Measurements from ENCODE around the gene TUBB2A.
"Not testable (repeated sequence)": the region's sequence is repeated elsewhere in the genome, so short reads cannot be mapped to it uniquely, and the experiment has no call there.

The TUBB2A gene

DNA sequence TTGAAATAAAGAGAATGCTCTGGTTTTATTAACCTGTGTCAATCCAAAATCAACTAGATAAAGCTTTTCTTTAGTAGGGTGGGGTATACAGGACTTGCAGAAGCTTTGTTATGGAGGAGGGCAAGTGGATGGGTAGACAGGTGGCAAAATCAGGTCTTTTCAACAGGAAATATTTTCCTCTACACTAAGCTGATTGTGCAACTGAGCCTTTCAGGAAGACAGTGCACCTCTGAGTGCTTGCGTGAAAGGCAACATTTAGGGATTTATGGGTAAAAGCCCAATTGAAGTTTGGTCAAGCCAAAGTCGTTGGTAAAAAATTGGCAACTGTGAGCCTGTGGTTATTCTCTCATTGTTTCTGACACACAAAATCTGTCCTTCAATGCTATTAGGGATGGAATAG is 23.8 kb upstream of the TUBB2A start:
- in situ Hi-C loops (cut with HindIII; ENCODE audit: low sequenced_read_pairs) = no loop called here
- DNase-seq (ENCODE audit: low read depth, low spot score) = no peak
- TF ChIP-seq, protein P1, sequence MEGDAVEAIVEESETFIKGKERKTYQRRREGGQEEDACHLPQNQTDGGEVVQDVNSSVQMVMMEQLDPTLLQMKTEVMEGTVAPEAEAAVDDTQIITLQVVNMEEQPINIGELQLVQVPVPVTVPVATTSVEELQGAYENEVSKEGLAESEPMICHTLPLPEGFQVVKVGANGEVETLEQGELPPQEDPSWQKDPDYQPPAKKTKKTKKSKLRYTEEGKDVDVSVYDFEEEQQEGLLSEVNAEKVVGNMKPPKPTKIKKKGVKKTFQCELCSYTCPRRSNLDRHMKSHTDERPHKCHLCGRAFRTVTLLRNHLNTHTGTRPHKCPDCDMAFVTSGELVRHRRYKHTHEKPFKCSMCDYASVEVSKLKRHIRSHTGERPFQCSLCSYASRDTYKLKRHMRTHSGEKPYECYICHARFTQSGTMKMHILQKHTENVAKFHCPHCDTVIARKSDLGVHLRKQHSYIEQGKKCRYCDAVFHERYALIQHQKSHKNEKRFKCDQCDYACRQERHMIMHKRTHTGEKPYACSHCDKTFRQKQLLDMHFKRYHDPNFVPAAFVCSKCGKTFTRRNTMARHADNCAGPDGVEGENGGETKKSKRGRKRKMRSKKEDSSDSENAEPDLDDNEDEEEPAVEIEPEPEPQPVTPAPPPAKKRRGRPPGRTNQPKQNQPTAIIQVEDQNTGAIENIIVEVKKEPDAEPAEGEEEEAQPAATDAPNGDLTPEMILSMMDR (IDR thresholded peaks at IDR 0.05; ENCODE audit: low read depth, low read length) = no peak
- H3K4me3 ChIP-seq (ENCODE audit: low read depth, low read length) = no peak overlapping the region

DNA sequence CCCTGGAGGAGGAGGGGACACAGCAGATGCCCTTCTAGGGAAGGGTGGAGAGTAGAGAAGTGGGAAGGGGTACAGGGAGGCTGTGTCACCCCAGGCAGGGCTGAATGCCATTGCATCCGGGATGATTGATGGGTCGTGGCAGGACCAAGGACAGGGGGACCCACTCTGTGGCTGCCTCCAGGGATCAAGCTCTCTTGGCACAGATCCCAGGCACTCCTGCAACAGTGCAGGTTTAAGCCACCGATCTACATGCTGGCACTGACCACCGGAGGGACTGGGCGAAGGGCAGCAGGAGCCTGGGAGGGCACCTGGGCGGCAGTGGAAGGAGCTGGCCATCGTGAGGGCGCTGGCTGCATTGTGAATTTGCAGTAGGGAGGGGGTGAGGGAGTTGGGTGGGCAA is 22.6 kb upstream of the TUBB2A start:
- in situ Hi-C loops (cut with HindIII; ENCODE audit: low sequenced_read_pairs); DNase-seq (ENCODE audit: low read depth, low spot score): not testable (repeated sequence)
- H3K4me3 ChIP-seq (ENCODE audit: low read depth, low read length) = peak overlapping the region; percentile 37

DNA sequence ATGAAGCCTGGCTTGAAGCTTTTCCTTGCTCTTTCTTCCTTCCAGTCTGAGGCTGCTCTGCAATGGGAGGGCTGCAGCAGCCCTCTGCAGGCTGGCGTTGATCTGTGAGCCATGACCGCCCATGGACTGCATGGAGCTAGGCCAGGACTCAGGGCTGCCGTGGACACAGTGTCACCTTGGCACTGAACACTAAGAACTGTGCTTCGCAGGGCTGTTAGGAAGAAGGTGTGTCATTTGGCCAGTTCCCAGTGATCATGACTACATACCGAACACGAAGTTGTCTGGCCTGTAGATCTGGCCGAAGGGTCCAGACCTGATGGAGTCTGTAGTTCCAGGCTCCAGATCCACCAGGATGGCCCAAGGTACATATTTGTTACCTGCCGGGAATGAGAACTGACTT is 21.3 kb upstream of the TUBB2A start:
- H3K4me3 ChIP-seq (ENCODE audit: low read depth, low read length); DNase-seq (ENCODE audit: low read depth, low spot score); in situ Hi-C loops (cut with HindIII; ENCODE audit: low sequenced_read_pairs): not testable (repeated sequence)

DNA sequence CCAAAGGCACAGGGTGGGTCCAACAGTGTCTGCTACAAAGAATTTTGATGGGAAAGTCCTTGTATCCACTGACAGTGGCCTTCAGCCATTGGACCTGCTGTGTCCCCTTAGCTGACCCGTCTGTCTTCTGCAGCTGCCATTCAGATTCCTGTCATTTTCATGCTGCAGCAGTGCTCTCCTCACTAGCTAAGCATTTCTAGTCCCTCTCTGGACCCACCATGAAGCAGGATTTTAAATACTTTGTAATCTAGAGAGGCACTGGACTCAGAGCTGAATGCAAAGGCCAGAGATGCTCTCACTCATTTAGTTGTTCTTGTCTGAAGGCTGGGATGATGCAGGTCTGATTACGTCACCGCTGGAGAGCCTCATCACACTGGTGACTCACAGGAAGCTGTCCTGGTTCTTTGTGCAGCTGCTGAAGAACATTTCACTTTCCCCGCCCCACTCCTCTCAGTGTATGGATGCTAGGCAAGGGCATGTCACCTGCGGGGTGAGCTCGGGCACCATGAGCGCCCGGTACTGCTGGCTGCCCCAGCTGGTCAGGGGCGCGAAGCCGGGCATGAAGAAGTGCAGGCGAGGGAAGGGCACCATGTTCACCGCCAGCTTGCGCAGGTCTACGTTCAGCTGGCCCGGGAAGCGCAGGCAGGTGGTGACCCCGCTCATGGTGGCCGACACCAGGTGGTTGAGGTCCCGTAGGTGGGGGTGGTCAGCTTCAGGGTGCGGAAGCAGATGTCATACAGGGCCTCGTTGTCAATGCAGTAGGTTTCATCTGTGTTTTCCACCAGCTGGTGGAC is 19.4 kb upstream of the TUBB2A start:
- peak; percentile 91 for DNase-seq (ENCODE audit: low read depth, low spot score)
- no peak overlapping the region for H3K4me3 ChIP-seq (ENCODE audit: low read depth, low read length)
- in situ Hi-C loops (cut with HindIII; ENCODE audit: low sequenced_read_pairs) = no loop called here
- TF ChIP-seq, protein P1 (IDR thresholded peaks at IDR 0.05; ENCODE audit: low read depth, low read length) = no peak

DNA sequence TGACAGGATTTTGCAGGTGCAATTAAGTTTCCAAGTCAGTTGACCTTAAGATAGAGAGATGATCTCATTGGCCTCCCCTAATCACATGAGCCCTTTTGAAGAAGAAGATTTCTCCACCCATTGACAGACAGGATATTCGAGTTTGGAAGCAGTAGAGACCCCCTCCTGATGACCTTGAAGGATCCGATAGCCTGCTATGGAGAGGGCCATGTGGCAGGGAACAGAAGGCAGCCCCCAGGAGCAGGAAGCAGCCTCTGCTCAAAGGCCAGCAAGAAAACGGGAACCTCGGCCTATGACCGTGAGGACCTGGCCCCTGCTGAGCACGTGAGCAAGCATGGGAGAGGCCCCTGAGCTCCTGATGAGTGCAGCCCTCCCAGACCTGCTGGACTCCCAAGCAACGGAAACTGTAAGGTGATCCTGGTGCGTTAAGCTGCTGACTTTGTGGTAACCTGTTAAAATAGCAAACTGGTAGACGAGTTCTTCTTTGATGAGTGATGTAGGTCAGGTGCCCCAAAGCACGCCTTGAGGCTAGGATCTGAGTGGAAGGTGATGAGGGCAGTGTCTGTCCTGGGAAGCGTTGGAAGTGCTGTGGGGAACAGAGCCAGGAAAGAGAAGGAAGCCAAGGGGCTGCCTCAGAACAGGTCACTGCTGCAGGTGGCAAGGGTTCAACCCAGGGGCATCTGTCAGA is 18.5 kb upstream of the TUBB2A start:
- in situ Hi-C loops (cut with HindIII; ENCODE audit: low sequenced_read_pairs) = no loop called here
- no peak for DNase-seq (ENCODE audit: low read depth, low spot score)
- no peak overlapping the region for H3K4me3 ChIP-seq (ENCODE audit: low read depth, low read length)
- TF ChIP-seq, protein P1 (IDR thresholded peaks at IDR 0.05; ENCODE audit: low read depth, low read length) = no peak

DNA sequence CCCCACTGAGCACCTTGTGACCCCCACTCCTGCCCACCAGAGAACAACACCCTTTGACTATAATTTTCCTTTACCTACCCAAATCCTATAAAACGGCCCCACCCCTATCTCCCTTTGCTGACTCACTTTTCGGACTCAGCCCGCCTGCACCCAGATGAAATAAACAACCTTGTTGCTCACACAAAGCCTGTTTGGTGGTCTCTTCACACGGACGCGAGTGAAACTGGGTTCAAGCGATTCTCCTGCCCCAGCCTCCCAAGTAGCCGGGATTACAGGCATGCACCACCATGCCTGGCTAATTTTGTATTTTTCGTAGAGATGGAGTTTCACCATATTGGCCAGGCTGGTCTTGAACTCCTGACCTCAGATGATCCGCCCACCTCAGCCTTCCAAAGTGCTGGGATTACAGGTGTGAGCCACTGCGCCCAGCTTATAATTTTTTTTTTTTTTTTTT is 16.3 kb upstream of the TUBB2A start:
- H3K4me3 ChIP-seq (ENCODE audit: low read depth, low read length); in situ Hi-C loops (cut with HindIII; ENCODE audit: low sequenced_read_pairs); DNase-seq (ENCODE audit: low read depth, low spot score): not testable (repeated sequence)

DNA sequence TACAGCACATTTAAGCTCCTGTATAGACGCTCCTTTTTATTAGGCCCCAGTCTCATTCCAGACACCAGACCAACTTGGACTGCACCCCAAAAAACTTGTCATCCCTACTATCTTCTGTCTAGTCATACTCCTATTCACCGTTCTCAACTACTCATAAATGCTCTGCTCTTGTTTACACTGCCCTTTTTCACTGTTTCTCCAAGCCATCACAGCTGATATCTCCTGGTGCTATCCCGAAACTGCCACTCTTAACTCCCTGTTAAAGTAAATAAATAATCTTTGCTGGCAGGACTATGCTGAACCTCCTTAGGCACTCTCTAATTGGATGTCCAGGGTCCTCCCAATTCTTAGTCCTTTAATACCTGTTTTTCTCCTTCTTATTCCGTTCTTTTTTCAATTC is 15.4 kb upstream of the TUBB2A start:
- DNase-seq (ENCODE audit: low read depth, low spot score); H3K4me3 ChIP-seq (ENCODE audit: low read depth, low read length); in situ Hi-C loops (cut with HindIII; ENCODE audit: low sequenced_read_pairs): not testable (repeated sequence)

DNA sequence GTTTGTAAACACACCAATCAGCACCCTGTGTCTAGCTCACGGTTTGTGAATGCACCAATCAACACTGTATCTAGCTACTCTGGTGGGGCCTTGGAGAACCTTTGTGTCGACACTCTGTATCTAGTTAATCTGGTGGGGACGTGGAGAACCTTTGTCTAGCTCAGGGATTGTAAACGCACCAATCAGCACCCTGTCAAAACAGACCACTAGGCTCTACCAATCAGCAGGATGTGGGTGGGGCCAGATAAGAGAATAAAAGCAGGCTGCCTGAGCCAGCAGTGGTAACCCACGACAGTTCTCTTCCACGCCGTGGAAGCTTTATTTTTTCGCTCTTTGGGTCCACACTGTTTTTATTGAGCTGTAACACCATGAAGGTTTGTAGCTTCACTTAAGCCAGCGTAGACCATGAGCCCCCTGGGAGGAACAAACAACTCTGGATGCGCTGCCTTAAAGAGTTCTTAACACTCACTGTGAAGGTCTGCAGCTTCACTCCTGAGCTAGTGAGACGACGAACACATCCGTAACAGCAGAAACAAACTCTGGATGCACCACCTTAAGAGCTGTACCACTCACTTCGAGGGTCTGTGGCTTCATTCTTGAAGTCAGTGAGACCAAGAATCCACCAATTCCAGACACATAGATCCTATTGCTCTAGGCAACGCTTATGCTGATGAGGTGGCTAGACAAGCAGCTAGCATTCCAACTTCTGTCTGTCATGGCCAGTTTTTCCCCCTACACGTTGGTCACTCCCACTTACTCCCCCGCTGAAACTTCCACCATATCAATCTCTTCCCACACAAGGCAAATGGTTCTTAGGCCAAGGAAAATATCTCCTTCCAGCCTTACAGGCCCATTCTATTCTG is 14.2 kb upstream of the TUBB2A start:
- DNase-seq (ENCODE audit: low read depth, low spot score) = peak; percentile 55
- in situ Hi-C loops (cut with HindIII; ENCODE audit: low sequenced_read_pairs); H3K4me3 ChIP-seq (ENCODE audit: low read depth, low read length): not testable (repeated sequence)

DNA sequence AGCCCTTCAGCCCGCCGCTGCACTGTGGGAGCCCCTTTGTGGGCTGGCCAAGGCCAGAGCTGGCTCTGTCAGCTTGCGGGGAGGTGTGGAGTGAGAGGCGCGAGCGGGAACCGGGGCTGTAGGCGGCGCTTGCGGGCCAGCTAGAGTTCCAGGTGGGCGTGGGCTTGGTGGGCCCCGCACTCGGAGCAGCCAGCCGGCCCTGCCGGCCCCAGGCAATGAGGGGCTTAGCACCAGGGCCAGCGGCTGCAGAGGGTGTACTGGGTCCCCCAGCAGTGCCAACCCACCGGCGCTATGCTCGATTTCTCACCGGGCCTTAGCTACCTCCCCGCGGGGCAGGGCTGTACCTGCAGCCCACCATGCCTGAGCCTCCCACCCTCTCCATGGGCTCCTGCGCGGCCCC is 13.3 kb upstream of the TUBB2A start:
- H3K4me3 ChIP-seq (ENCODE audit: low read depth, low read length); DNase-seq (ENCODE audit: low read depth, low spot score); in situ Hi-C loops (cut with HindIII; ENCODE audit: low sequenced_read_pairs): not testable (repeated sequence)

DNA sequence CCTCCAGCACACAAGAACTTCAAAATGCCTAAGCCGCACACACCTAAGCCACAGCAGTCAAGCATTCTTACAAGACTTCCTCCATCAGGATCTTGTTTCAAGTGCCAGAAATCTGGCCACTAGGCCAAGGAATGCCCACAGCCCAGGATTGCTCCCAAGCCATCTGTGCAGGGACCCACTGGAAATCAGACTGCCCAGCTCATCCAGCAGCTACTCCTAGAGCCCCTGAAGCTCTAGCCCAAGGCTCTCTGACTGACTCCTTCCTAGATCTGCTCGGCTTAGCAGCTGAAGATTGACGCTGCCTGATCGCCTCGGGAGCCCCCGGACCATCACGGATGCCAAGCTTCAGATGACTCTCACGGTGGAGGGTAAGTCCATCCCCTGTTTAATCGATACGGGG is 10.7 kb upstream of the TUBB2A start:
- DNase-seq (ENCODE audit: low read depth, low spot score); in situ Hi-C loops (cut with HindIII; ENCODE audit: low sequenced_read_pairs); H3K4me3 ChIP-seq (ENCODE audit: low read depth, low read length): not testable (repeated sequence)

DNA sequence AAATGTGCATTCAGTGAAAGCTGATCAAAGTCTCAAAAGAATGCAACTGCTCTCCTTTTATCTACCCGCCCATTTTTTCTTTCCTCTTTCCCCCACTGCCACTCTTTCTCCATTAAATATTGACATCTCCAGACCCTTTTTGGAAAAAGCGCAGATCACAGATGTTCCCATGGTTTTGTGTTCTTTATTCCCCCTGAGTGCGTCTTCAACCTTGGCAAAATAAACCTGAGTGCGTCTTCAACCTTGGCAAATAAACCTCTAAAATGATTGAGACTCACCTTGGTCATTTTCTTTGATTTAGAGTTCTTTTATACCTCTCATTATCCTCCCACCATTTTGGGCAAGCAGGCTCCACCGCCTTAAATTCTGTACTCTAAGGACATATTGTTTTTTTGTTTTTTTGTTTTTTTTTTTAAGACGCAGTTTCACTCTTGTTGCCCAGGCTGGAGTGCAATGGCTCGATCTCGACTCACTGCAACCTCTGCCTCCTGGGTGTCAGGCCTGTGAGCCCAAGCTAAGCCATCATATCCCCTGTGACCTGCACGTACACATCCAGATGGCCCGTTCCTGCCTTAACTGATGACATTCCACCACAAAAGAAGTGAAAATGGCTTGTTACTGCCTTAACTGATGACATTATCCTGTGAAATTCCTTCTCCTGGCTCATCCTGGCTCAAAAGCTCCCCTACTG is 9.3 kb upstream of the TUBB2A start:
- H3K4me3 ChIP-seq (ENCODE audit: low read depth, low read length); DNase-seq (ENCODE audit: low read depth, low spot score); in situ Hi-C loops (cut with HindIII; ENCODE audit: low sequenced_read_pairs): not testable (repeated sequence)

All from astrocyte of the spinal cord (primary cell).